HUES64 (cell line): Measurements from ENCODE around the gene CFAP61.

ENCODE experiments used
- H3K27ac ChIP-seq: 2 replicates; pipeline ENCODE4 v1.7.0; 2013; ENCODE audit warnings: low read depth, low read length, inconsistent platforms
- H3K27me3 ChIP-seq: 2 replicates; pipeline ENCODE4 v1.6.1; 2013; ENCODE audit warnings: mild to moderate bottlenecking, low read length; ENCODE audit not compliant: insufficient read depth
- H3K36me3 ChIP-seq: 2 replicates; pipeline ENCODE4 v1.6.1; 2013; ENCODE audit warnings: mild to moderate bottlenecking, low read length; ENCODE audit not compliant: insufficient read depth
- H3K4me1 ChIP-seq: 2 replicates; pipeline ENCODE4 v1.6.1; 2013; ENCODE audit warnings: mild to moderate bottlenecking, low read length, moderate library complexity; ENCODE audit not compliant: insufficient read depth
- H3K4me3 ChIP-seq: 2 replicates; pipeline ENCODE4 v1.5.1; 2013; ENCODE audit warnings: mild to moderate bottlenecking, low read length, moderate library complexity
- H3K9ac ChIP-seq: 2 replicates; pipeline ENCODE4 v1.6.1; 2013; ENCODE audit warnings: mild to moderate bottlenecking, low read depth, low read length
- H3K9me3 ChIP-seq: 2 replicates; pipeline ENCODE4 v1.6.1; 2013; ENCODE audit warnings: low read depth, low read length; ENCODE audit not compliant: insufficient read depth
- WGBS: fragments of 150-250, 120-280 bp; methylation state at CpG from one replicate; pipeline ENCODE4 v1.1.7; 2013; ENCODE audit warnings: missing lambda C conversion rate; 5-methylcytosine and 5-hydroxymethylcytosine counted together

CFAP61 gene

DNA sequence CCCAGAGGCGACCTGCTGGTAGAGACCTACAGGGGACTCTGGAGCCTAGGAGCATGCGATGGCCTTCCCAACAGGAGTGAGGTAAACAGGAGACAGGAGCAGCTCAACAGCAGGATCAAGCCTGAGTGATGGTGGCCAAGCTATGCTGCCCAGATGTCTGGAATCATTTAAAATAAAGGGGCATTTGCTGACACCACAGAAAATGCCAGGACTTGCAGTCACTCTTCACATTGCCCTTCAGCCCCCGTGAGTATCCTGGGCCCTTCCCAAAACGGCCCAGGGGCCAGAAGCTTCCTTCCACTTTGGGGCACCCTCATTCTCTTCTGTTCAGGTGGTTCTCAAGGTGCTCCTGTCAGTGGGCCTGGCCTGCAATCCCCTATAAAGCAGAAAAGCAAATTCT is 338.8 kb downstream of the CFAP61 start:
- Histone ChIP-seq H3K4me3 (no peak overlapping the region), H3K9ac (no peak overlapping the region), H3K27me3 (no peaks in the 10 kb centered on the region), H3K36me3 (0 out of 2 replicates have a peak, but pooled peaks cover 3% of the 10 kb centered on the region), H3K27ac (no peak overlapping the region), H3K4me1 (peaks cover 4% of the 10 kb centered on the region), H3K9me3 (no peaks in the 10 kb centered on the region)
- WGBS, result 91% methylated on average over 4 of the region's 4 CpGs

DNA sequence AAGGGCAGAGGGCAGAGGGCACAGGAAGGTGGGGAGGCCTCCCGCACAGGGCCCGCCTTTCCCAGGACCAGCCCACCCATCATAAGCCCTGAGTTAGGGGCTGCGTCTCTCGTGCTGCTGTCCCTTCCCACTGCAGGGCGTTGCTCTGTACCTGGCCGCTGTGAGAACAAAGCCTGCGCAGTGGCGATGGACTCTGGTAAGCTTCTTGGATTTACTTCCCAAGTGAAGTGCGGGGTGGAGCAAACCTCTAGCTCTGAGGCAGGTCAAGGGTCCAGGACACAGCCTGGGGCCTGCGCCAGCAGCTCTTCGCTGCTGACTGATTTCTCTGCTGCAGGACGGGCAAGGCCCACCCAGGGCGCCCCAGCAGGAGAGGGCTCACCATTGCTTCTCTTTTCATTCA is 339.4 kb downstream of the CFAP61 start:
- no peak overlapping the region for H3K4me3 ChIP-seq

DNA sequence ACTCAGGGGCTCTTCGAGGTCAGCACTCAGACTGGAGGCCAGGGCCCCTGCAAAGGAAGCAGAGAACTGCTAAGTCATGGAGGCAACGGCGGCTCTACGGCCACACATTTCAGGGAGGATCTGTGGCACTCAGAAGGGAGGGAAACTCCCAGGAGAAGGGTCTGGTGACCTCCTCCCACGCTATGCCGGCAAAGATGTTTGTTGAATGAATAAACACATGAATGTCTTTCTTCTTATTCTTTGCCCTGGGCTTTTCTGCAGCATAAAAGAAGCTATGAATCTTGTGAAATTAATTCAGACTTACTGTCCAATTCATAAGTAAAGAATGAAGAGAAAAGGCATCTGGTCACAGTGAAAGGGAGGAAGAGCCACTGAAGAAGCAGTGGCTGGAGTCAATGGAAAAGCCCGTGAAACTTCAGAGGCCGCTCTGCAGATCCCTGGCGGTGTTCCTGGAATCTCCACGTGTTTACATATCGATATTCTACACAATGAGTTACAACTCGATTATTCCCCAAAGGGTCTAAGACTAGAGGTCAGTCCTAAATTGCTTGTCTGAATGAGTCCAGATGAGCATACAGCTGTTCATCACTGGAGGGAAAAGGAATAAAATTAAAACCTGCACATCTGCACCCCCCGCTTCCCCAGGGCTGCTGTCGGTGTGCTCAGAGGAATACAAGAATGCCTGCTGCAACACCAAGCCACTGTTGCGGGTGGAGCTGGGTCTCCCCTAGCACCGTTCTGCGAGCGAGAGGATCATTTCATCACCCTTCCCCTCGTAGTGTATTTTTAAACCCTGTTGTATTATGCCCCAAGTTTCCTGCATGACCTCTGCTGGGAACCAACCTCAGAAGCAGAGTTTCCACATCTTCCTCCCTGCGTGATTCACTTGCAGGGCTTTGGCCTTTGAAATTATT is 341.1 kb downstream of the CFAP61 start:
- no peak overlapping the region for H3K27ac ChIP-seq
- 96% methylated on average over 19 of the region's 20 CpGs for WGBS

More for the DNA sequence above, 339.4 kb downstream of the CFAP61 start:
- H3K9me3 ChIP-seq, result no peaks in the 10 kb centered on the region
- no peak overlapping the region for H3K9ac ChIP-seq
- 0 out of 2 replicates have a peak, but pooled peaks cover 3% of the 10 kb centered on the region for H3K36me3 ChIP-seq
- no peaks in the 10 kb centered on the region for H3K27me3 ChIP-seq
- 98% methylated on average over 13 of the region's 13 CpGs for WGBS
- peaks cover 4% of the 10 kb centered on the region for H3K4me1 ChIP-seq
- H3K27ac ChIP-seq, result no peak overlapping the region

DNA sequence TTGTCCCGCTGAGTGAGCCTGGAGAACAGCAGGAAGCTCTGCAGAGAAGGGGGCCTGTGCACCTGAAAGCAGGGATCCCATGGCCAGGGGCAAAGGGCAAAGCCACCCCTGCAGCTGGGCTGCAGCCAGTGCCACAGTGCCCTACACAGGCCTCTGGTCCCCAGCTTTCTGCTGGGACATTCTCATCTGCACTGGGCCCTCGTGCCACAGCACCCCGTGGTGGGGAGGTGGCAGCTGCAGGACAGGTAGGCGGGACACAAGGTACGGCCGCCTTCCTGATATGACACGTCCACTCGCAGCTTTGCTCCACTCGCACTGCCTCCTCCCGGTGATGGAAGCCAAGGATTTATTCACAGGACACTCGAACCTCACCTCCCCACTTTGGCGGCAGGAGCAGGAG is 342.8 kb downstream of the CFAP61 start:
- Histone ChIP-seq H3K4me1 (peaks cover 4% of the 10 kb centered on the region), H3K9me3 (no peaks in the 10 kb centered on the region)

More for the DNA sequence above, 341.1 kb downstream of the CFAP61 start:
- peaks cover 4% of the 10 kb centered on the region for H3K4me1 ChIP-seq
- 0 out of 2 replicates have a peak, but pooled peaks cover 3% of the 10 kb centered on the region for H3K36me3 ChIP-seq
- no peak overlapping the region for H3K4me3 ChIP-seq
- no peaks in the 10 kb centered on the region for H3K9me3 ChIP-seq
- no peaks in the 10 kb centered on the region for H3K27me3 ChIP-seq
- no peak overlapping the region for H3K9ac ChIP-seq

DNA sequence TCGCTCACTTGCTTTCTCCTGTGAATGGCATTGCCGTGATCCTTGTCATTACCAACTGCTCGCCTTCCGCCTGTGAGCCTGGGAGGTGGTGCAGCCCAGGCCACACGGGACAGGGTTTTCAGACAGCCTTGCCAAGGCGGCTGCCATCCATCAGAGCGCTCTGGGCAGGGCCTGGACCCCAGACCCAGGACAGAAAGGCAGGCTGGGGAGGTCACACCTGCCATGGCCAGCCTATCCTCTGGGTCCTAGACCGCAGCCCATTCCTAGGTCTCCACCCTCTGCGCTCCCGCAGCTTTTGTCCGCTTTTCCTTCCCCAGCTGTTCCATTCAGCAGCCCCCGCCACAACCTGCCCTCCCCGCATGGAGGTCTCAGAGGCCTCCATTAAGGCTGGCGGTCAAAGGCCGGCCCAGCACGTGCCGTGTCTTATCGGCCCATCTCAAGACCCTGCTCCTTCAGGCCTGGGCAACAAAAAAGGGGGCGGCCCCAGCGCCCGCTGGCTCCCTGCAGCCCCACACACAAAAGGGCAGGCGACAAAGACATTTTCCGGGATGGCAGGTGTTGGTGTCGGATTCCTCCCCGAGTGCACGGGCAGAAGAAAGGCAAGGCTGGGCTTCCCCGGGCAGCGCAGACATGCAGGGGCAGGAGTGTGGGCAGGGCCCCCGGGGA is 343.7 kb downstream of the CFAP61 start:
- H3K9ac ChIP-seq, result no peak overlapping the region
- H3K9me3 ChIP-seq, result no peaks in the 10 kb centered on the region
- peaks cover 4% of the 10 kb centered on the region for H3K4me1 ChIP-seq
- no peak overlapping the region for H3K4me3 ChIP-seq
- no peak overlapping the region for H3K27ac ChIP-seq
- H3K36me3 ChIP-seq, result 0 out of 2 replicates have a peak, but pooled peaks cover 3% of the 10 kb centered on the region
- no peaks in the 10 kb centered on the region for H3K27me3 ChIP-seq
- 84% methylated on average over 29 of the region's 29 CpGs for whole genome bisulfite sequencing

More for the DNA sequence above, 342.8 kb downstream of the CFAP61 start:
- H3K27ac ChIP-seq, result no peak overlapping the region
- H3K36me3 ChIP-seq, result 0 out of 2 replicates have a peak, but pooled peaks cover 3% of the 10 kb centered on the region
- H3K9ac ChIP-seq, result no peak overlapping the region
- no peaks in the 10 kb centered on the region for H3K27me3 ChIP-seq
- WGBS, result 94% methylated on average over 12 of the region's 12 CpGs
- no peak overlapping the region for H3K4me3 ChIP-seq

DNA sequence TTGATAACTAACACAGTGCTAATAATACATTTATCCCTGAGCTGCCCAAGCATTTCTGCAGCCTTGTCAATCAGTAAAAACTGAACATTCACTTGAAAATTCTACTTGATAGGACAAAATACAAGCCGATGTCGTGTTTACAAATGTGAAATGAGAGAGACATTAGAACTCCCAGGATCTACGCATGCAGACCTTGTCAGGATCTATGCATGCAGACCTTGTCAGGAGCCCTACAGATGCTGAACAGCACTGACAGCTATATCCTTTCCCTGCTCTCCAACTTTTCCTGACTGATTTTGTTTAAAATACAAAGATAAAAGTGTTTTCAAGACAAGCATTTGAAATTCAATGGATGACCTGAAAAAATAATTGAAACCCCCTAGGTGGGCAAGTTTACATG is 344.5 kb downstream of the CFAP61 start:
- H3K9me3 ChIP-seq, result no peaks in the 10 kb centered on the region
- no peak overlapping the region for H3K9ac ChIP-seq
- no peak overlapping the region for H3K27ac ChIP-seq
- H3K4me1 ChIP-seq, result peaks cover 4% of the 10 kb centered on the region
- 0 out of 2 replicates have a peak, but pooled peaks cover 3% of the 10 kb centered on the region for H3K36me3 ChIP-seq
- no peak overlapping the region for H3K4me3 ChIP-seq
- no peaks in the 10 kb centered on the region for H3K27me3 ChIP-seq
- WGBS, result 99% methylated on average over 3 of the region's 3 CpGs

DNA sequence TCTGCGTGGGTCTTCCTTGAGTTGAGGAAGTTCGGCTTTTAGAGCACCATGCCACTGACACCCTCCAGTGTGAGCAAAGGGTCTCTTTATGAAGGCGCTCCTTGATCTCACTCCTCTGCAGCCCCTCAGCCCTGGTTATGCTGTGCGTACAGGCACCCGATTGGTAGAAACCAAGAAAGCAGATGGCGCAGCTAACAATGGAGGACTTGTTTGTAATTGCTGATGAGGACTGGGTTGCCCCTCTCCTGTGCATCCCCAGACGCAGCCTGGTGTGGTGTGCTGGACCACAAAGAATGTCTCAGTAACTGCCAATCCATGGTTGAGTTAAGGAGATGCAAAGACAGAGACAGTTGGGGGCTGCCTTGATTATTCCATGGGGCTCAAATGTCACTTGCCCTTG is 345.8 kb downstream of the CFAP61 start:
- H3K27me3 ChIP-seq, result no peaks in the 10 kb centered on the region
- H3K4me1 ChIP-seq, result peaks cover 4% of the 10 kb centered on the region
- no peak overlapping the region for H3K4me3 ChIP-seq
- no peak overlapping the region for H3K27ac ChIP-seq
- H3K36me3 ChIP-seq, result no peaks in the 10 kb centered on the region
- WGBS, result 97% methylated on average over 7 of the region's 7 CpGs
- H3K9me3 ChIP-seq, result no peaks in the 10 kb centered on the region
- H3K9ac ChIP-seq, result no peak overlapping the region

DNA sequence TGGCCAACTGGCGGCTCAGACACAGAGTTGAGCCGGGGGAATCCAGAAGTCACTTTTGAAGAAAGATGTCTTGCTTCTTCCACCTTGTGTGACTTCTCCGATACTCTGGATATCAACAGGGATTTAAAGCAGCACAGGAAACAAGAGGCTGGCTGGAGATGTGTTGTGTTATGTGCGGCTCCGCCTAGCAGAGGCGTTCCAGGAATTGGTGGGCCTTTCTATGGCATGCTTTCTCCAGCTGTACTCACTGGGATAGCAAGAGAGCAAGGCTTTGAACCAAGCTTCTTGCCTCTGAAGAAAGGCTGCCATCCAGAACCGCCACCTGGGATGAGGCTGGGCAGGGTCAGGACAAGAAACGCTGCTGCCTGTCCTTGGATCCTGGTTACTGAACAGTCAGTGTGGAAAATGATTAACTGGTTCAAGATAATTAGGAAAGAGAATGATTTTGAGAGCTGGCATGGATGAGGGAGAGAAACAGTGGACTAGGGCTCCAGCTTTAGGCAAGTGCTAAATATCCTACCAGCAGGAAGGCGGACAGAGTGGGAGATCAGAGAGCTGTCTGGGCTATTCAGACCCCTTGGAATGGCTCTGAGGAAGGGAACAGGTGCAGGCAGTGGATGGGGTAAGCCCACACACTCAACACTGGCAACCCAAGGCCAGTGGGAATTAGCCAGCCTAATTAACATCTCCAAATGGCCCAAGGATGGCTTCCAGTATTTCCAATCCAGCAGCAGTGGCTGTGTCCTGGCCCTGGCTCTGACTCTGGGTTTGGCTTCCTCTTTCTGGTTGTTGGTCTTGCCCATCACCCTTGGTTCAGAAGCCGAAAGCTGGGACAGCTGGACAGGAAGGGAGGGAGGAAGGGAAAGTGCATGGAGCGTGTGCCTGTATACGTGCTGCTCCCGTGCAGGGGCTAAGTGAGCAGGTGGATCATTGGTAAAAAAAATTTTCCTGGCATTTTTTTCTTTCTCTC is 347.5 kb downstream of the CFAP61 start:
- peaks cover 4% of the 10 kb centered on the region for H3K4me1 ChIP-seq
- 94% methylated on average over 13 of the region's 13 CpGs for WGBS

DNA sequence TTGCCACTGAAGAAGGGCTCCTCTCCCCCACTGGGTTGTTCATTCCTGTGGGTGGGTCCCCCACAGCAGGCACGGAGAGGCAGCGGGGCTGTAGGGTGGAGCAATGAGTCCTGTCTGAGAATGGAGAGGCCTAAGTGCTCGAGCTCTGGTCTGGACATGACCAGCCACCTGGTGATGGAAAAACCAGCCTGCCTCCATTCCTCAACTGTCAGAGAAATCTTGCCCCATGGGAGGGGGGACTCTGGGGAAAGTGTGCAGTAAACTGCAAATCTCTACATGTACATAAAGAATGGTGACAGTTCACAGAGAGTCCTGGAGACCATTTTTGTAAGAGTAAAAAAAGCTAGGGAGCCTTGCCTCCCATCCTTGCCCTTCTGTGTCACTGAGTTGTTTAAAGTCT is 349.7 kb downstream of the CFAP61 start:
- no peaks in the 10 kb centered on the region for H3K36me3 ChIP-seq
- H3K4me3 ChIP-seq, result no peak overlapping the region
- no peak overlapping the region for H3K9ac ChIP-seq
- no peaks in the 10 kb centered on the region for H3K9me3 ChIP-seq
- H3K27me3 ChIP-seq, result no peaks in the 10 kb centered on the region
- no peaks in the 10 kb centered on the region for H3K4me1 ChIP-seq
- no peak overlapping the region for H3K27ac ChIP-seq
- 81% methylated on average over 3 of the region's 3 CpGs for WGBS

More for the DNA sequence above, 347.5 kb downstream of the CFAP61 start:
- Histone ChIP-seq H3K9ac (no peak overlapping the region), H3K27ac (no peak overlapping the region), H3K4me3 (no peak overlapping the region), H3K27me3 (no peaks in the 10 kb centered on the region), H3K9me3 (no peaks in the 10 kb centered on the region), H3K36me3 (no peaks in the 10 kb centered on the region)

DNA sequence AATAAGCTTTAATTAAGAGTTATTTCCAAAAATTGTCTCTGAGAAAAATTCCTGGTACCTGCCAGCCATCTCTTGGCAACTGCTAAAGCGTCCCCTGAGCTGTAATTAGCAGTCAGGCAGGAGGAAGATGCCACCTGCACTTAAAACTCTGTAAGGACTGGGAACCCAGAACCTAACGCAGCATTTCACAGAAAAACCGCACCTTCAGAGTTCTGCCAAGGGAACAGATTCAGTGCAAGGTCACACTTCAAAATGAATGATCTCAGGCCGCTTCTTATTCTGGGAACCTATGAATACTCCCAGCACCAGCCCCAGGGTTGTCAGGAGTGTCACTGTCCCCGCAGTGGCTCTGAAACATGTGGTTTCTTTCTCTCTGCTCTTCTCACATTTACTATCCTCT is 352.3 kb downstream of the CFAP61 start:
- 94% methylated on average over 5 of the region's 5 CpGs for WGBS
- Histone ChIP-seq H3K9ac (no peak overlapping the region), H3K4me3 (no peak overlapping the region), H3K27ac (no peak overlapping the region), H3K27me3 (no peaks in the 10 kb centered on the region; the same call in 1 of the 2 replicates), H3K9me3 (no peaks in the 10 kb centered on the region), H3K36me3 (no peaks in the 10 kb centered on the region), H3K4me1 (peaks cover 3% of the 10 kb centered on the region; the same call in 1 of the 2 replicates)
